Ectodermal cell (in vitro differentiated cells): ENCODE measurements around the gene HSPB1.
"Not testable (repeated sequence)": the region's sequence is repeated elsewhere in the genome, so short reads cannot be mapped to it uniquely, and the experiment has no call there.

ENCODE experiments used
- H3K27ac ChIP-seq: 2 replicates; pipeline ENCODE4 v1.7.0; 2013; ENCODE audit warnings: mild to moderate bottlenecking, low read depth, low read length; ENCODE audit not compliant: insufficient read depth, poor library complexity, severe bottlenecking
- H3K27me3 ChIP-seq: 2 replicates; pipeline ENCODE4 v1.7.0; 2013; ENCODE audit warnings: mild to moderate bottlenecking, low read length; ENCODE audit not compliant: insufficient read depth, control insufficient read depth, poor library complexity, severe bottlenecking
- H3K36me3 ChIP-seq: one replicate; pipeline ENCODE4 v1.7.0; 2013; ENCODE audit warnings: low read length; ENCODE audit not compliant: control insufficient read depth, insufficient read depth
- H3K4me1 ChIP-seq: one replicate; pipeline ENCODE4 v1.7.0; 2013; ENCODE audit warnings: low read length; ENCODE audit not compliant: control insufficient read depth, insufficient read depth
- H3K4me3 ChIP-seq: 2 replicates; pipeline ENCODE4 v1.7.0; 2013; ENCODE audit warnings: low read depth, low read length, control low read depth; ENCODE audit not compliant: insufficient read depth
- H3K9me3 ChIP-seq: 2 replicates; pipeline ENCODE4 v1.7.0; 2013; ENCODE audit warnings: mild to moderate bottlenecking, low read length, moderate library complexity; ENCODE audit not compliant: control insufficient read depth
- WGBS, 2 experiments: methylation state at CpG; one replicate each; pipeline ENCODE4 v1.1.7; 2013; ENCODE audit warnings: missing lambda C conversion rate in 2 of 2; 5-methylcytosine and 5-hydroxymethylcytosine counted together

The HSPB1 gene

DNA sequence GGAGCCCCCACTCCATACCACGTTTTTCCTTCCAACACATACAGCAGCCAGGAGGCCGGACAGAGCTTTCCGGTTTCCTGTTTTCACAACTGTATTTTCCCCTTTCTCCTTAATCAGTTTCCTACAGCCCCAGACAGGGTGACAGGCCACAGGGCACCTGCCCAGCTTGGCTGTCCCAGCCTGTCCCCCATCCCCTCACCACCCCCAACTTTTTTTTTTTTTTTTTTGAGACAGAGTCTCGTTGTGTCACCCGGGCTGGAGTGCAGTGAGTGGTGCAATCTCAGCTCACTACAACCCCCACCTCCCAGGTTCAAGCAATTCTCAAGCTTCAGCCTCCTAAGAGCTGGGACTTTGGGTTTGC is 10.3 kb upstream of the HSPB1 start:
- H3K4me3 ChIP-seq = no peak overlapping the region
- no peaks in the 10 kb centered on the region for H3K27me3 ChIP-seq
- H3K9me3 ChIP-seq = no peaks in the 10 kb centered on the region
- no peaks in the 10 kb centered on the region for H3K36me3 ChIP-seq
- peaks cover 6% of the 10 kb centered on the region for H3K4me1 ChIP-seq
- no peak overlapping the region for H3K27ac ChIP-seq
- 84 to 85% methylated on average over 5 of the region's 5 CpGs for WGBS, 2 experiments

DNA sequence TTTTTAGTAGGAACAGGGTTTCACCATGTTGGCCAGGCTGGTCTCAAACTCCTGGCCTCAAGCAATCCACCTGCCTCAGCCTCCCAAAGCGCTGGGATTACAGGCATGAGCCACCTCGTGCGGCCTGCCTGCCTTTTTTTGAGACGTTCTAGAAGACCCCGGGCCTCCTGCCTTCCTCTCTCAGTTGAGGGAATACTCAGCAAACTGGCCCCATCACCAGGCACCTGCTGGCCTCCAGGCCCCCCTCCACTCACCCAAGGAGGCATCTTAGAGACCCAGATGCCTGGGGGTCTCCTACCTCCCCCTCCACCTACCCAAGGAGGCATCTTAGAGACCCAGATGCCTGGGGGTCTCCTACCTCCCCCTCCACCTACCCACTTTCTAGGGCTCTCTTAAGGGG is 9.6 kb upstream of the HSPB1 start:
- not testable (repeated sequence) for H3K9me3 ChIP-seq, H3K27me3 ChIP-seq, H3K27ac ChIP-seq, H3K4me3 ChIP-seq, H3K4me1 ChIP-seq, H3K36me3 ChIP-seq
- 92 to 93% methylated on average over 5 of the region's 5 CpGs for WGBS, 2 experiments

DNA sequence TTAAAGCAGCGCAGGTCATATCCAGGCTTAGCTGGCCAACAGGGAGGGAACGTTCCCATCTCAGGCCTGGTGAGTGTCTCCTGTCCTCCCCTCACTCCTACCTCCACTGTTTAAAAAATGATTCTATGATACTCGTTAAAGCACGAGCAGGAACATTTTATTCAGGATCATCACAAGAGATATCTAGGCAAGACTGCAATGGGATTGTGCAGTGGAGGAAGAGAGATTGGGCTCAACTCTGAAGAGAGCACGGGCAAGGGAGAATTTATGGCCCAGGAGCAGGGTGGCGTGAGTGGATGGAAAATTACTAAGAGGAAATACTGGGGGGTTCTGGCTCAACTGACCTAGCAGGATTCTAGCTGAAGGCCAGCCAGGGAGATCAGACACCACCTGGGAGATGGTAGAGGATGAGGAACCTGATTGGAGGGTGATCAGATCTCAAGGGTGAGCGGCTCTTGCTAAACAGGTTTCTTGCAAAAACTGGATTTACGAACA is 9.0 kb upstream of the HSPB1 start:
- Histone ChIP-seq H3K27me3 (no peaks in the 10 kb centered on the region), H3K36me3 (no peaks in the 10 kb centered on the region), H3K4me3 (no peak overlapping the region), H3K4me1 (peaks cover 6% of the 10 kb centered on the region), H3K27ac (no peak overlapping the region), H3K9me3 (no peaks in the 10 kb centered on the region)
- WGBS, 2 experiments = 93 to 95% methylated on average over 8 of the region's 8 CpGs

- peaks cover 6% of the 10 kb centered on the region for H3K4me1 ChIP-seq
- H3K36me3 ChIP-seq = no peaks in the 10 kb centered on the region
- H3K4me3 ChIP-seq = no peak overlapping the region
- no peaks in the 10 kb centered on the region for H3K9me3 ChIP-seq
- 60 to 62% methylated on average over 20 of the region's 20 CpGs for WGBS, 2 experiments
- H3K27me3 ChIP-seq = no peaks in the 10 kb centered on the region
- no peak overlapping the region for H3K27ac ChIP-seq
These were observed 8.0 kb upstream of the HSPB1 start for GRCh38 chr7:76294344-76295024.

GRCh38 chr7:76296743-76297740 is 5.4 kb upstream of the HSPB1 start:
- Histone ChIP-seq H3K27me3 (peaks cover 11% of the 10 kb centered on the region), H3K36me3 (no peaks in the 10 kb centered on the region), H3K4me3 (no peak overlapping the region), H3K9me3 (no peaks in the 10 kb centered on the region), H3K27ac (no peak overlapping the region), H3K4me1 (peaks cover 6% of the 10 kb centered on the region)
- 88% methylated on average over 22 of the region's 22 CpGs for WGBS, 2 experiments

GRCh38 chr7:76300166-76300731 is 2.2 kb upstream of the HSPB1 start:
- Histone ChIP-seq H3K4me3 (no peak overlapping the region), H3K9me3 (no peaks in the 10 kb centered on the region), H3K27me3 (peaks cover 23% of the 10 kb centered on the region), H3K4me1 (peaks cover 8% of the 10 kb centered on the region), H3K27ac (no peak overlapping the region), H3K36me3 (no peaks in the 10 kb centered on the region)
- 94 to 95% methylated on average over 7 of the region's 7 CpGs for WGBS, 2 experiments

- Histone ChIP-seq H3K27ac (no peak overlapping the region), H3K27me3 (peaks cover 23% of the 10 kb centered on the region), H3K36me3 (no peaks in the 10 kb centered on the region), H3K4me1 (peaks cover 8% of the 10 kb centered on the region), H3K4me3 (no peak overlapping the region), H3K9me3 (no peaks in the 10 kb centered on the region)
- WGBS, 2 experiments = 74 to 88% methylated on average over 3 of the region's 3 CpGs
These were observed 1.5 kb upstream of the HSPB1 start for GRCh38 chr7:76301000-76301399.

GRCh38 chr7:76303202-76304147 is 1.0 kb downstream of the HSPB1 start:
- H3K27me3 ChIP-seq = peaks cover 23% of the 10 kb centered on the region
- no peak overlapping the region for H3K27ac ChIP-seq

GRCh38 chr7:76304888-76305375 is 2.5 kb downstream of the HSPB1 start:
- Histone ChIP-seq H3K27me3 (peaks cover 23% of the 10 kb centered on the region), H3K36me3 (no peaks in the 10 kb centered on the region), H3K9me3 (no peaks in the 10 kb centered on the region), H3K4me3 (no peak overlapping the region), H3K4me1 (peaks cover 18% of the 10 kb centered on the region), H3K27ac (no peak overlapping the region)
- WGBS, 2 experiments = 88 to 94% methylated on average over 10 of the region's 10 CpGs

More at GRCh38 chr7:76303202-76304147, 1.0 kb downstream of the HSPB1 start:
- no peaks in the 10 kb centered on the region for H3K36me3 ChIP-seq
- H3K9me3 ChIP-seq = no peaks in the 10 kb centered on the region
- peaks cover 18% of the 10 kb centered on the region for H3K4me1 ChIP-seq
- 4 to 5% methylated on average over 56 of the region's 56 CpGs for WGBS, 2 experiments
- peak overlapping the region; percentile 27 for H3K4me3 ChIP-seq
